IMR-90 (cell line): ENCODE data around the gene AP3M1.

ENCODE experiments used
- CEBPB ChIP-seq: IDR thresholded peaks from 2 replicates; pipeline ENCODE4 v1.6.1; 2012; ENCODE audit warnings: low read depth, low read length, improper control_type of control experiment
- CHD1 ChIP-seq: IDR thresholded peaks from 2 replicates; pipeline ENCODE4 v1.6.1; 2012; ENCODE audit warnings: low read depth, low read length, improper control_type of control experiment
- FOS ChIP-seq: fragments of 150-350 bp; IDR thresholded peaks from 2 replicates; pipeline ENCODE4 v1.6.1; 2016; ENCODE audit warnings: low read depth, low read length
- MAFK ChIP-seq: IDR thresholded peaks from 2 replicates; pipeline ENCODE4 v1.6.1; 2012; ENCODE audit warnings: low read depth, low read length, improper control_type of control experiment
- POLR2A ChIP-seq: IDR thresholded peaks from 2 replicates; pipeline ENCODE4 v1.6.1; 2012; ENCODE audit warnings: mild to moderate bottlenecking, low read depth, low read length
- RAD21 ChIP-seq: IDR thresholded peaks from 2 replicates; pipeline ENCODE4 v1.6.1; 2012; ENCODE audit warnings: low read length, improper control_type of control experiment
- RCOR1 ChIP-seq: IDR thresholded peaks from 2 replicates; pipeline ENCODE4 v1.6.1; 2012; ENCODE audit warnings: mild to moderate bottlenecking, low read length, improper control_type of control experiment; ENCODE audit not compliant: insufficient replicate concordance
- RFX5 ChIP-seq: IDR thresholded peaks from 2 replicates; pipeline ENCODE4 v1.8.0; 2012; ENCODE audit warnings: low read depth, mild to moderate bottlenecking, low read length, moderate library complexity
- SMC3 ChIP-seq: fragments of 150-350 bp; IDR thresholded peaks from 2 replicates; pipeline ENCODE4 v1.6.1; 2016; ENCODE audit warnings: low read depth, mild to moderate bottlenecking, antibody characterized with exemption, low read length, moderate library complexity
- TF ChIP-seq, protein P1 (sequence below): conservative IDR thresholded peaks from 2 replicates; pipeline ENCODE4 v1.5.1; 2012; ENCODE audit warnings: mild to moderate bottlenecking, low read depth, low read length, improper control_type of control experiment
- TF ChIP-seq, protein P2 (sequence below): fragments of 150-350 bp; IDR thresholded peaks from 2 replicates; pipeline ENCODE4 v1.6.1; 2017; ENCODE audit warnings: mild to moderate bottlenecking, antibody characterized with exemption, low read length, low read depth
- TF ChIP-seq, protein P3 (sequence below): fragments of 150-350 bp; IDR thresholded peaks from 2 replicates; pipeline ENCODE4 v1.6.1; 2016; ENCODE audit warnings: low read depth, mild to moderate bottlenecking, low read length, moderate library complexity, borderline replicate concordance

DNA sequence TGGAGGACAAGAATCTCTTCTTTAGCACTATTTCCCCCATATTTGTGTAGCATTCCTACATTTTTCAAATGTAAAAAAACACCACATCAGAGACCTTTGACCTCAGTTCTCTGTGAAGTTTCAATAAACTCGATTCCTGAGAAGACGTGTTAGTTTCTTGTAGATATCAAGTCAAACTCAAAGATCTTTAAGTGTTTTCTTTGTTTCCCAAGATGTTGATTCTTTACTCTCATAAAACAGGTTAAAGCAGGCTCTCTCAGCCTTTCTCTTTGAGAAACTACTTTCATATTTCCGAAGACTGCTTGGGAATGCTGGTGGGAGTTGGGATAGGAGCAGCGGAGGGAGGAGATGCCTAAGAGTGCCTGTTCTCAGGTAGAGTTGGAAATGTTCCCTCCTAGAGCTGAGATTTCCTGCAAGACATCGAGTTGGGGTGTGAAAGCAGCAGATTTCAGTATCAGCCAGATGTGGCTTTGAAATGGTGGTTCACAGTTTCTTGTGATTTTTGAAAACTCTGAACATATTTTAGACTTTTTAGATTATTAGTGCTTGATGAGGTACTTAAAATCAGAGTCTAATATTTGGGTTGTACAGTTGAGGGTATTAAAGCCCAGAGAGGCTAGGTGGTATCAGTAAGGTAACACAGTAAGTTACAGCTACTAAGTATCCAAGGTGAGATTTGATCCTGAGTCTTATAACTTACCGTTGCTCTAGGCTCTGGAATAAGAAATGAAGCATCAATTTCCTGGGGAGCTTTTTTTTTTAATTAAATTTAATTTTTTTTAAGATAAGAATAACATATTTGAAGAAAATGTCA lies 14.3 kb upstream of the AP3M1 start:
- TF ChIP-seq POLR2A = no peak
- TF ChIP-seq, protein P1, sequence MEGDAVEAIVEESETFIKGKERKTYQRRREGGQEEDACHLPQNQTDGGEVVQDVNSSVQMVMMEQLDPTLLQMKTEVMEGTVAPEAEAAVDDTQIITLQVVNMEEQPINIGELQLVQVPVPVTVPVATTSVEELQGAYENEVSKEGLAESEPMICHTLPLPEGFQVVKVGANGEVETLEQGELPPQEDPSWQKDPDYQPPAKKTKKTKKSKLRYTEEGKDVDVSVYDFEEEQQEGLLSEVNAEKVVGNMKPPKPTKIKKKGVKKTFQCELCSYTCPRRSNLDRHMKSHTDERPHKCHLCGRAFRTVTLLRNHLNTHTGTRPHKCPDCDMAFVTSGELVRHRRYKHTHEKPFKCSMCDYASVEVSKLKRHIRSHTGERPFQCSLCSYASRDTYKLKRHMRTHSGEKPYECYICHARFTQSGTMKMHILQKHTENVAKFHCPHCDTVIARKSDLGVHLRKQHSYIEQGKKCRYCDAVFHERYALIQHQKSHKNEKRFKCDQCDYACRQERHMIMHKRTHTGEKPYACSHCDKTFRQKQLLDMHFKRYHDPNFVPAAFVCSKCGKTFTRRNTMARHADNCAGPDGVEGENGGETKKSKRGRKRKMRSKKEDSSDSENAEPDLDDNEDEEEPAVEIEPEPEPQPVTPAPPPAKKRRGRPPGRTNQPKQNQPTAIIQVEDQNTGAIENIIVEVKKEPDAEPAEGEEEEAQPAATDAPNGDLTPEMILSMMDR = no peak
- TF ChIP-seq, protein P2, sequence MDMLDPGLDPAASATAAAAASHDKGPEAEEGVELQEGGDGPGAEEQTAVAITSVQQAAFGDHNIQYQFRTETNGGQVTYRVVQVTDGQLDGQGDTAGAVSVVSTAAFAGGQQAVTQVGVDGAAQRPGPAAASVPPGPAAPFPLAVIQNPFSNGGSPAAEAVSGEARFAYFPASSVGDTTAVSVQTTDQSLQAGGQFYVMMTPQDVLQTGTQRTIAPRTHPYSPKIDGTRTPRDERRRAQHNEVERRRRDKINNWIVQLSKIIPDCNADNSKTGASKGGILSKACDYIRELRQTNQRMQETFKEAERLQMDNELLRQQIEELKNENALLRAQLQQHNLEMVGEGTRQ = no peak
- no peak for TF ChIP-seq CHD1
- no peak for TF ChIP-seq RFX5
- TF ChIP-seq RAD21 = no peak
- TF ChIP-seq MAFK = no peak
- TF ChIP-seq RCOR1 = no peak
- TF ChIP-seq, protein P3, sequence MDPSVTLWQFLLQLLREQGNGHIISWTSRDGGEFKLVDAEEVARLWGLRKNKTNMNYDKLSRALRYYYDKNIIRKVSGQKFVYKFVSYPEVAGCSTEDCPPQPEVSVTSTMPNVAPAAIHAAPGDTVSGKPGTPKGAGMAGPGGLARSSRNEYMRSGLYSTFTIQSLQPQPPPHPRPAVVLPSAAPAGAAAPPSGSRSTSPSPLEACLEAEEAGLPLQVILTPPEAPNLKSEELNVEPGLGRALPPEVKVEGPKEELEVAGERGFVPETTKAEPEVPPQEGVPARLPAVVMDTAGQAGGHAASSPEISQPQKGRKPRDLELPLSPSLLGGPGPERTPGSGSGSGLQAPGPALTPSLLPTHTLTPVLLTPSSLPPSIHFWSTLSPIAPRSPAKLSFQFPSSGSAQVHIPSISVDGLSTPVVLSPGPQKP = no peak
- no peak for TF ChIP-seq CEBPB
- no peak for TF ChIP-seq SMC3
- TF ChIP-seq FOS = no peak
